ENCODE measurements around the gene ARHGEF38. TPM values are rescaled to one million over a fixed set of nuclear protein-coding genes. Genes with fewer than 3 reads are reported as not detected.
A peak's percentile ranks its signal among the peaks of the same experiment; 100 is the strongest.

Gene ARHGEF38
- total RNA-seq, 1 experiment from 2014 or later: not detected

GRCh38 chr4:105594099-105595010, 41.9 kb downstream of the ARHGEF38 start:
- intact Hi-C loops (cut with micrococcal nuclease): no loop called here
- Mint-ChIP-seq H3K27me3 (ENCODE audit: insufficient read depth, unreplicated experiment) (no peaks in the 10 kb centered on the region), H3K27ac (ENCODE audit: low read depth, unreplicated experiment) (no peak overlapping the region), H3K4me3 (ENCODE audit: unreplicated experiment) (no peak overlapping the region), H3K9me3 (ENCODE audit: unreplicated experiment) (no peaks in the 10 kb centered on the region), H3K36me3 (ENCODE audit: insufficient read depth, unreplicated experiment) (no peaks in the 10 kb centered on the region), H3K4me1 (ENCODE audit: insufficient read depth, unreplicated experiment) (peaks cover 5% of the 10 kb centered on the region)
- CTCF ChIA-PET: no interaction called here
- no peak for DNase-seq (ENCODE audit: unreplicated experiment)
- BruUV-seq (replicated peaks): no TSS peak
- no peak for TF ChIP-seq CTCF (IDR thresholded peaks at IDR 0.05; ENCODE audit: unreplicated experiment)
- POLR2A ChIA-PET: no interaction called here

GRCh38 chr4:105596684-105597083, 44.3 kb downstream of the ARHGEF38 start:
- no TSS peak for BruUV-seq (replicated peaks)
- Mint-ChIP-seq H3K27ac (ENCODE audit: low read depth, unreplicated experiment) (no peak overlapping the region), H3K4me3 (ENCODE audit: unreplicated experiment) (no peak overlapping the region)

GRCh38 chr4:105598052-105598451, 45.6 kb downstream of the ARHGEF38 start:
- Mint-ChIP-seq H3K4me3 (ENCODE audit: unreplicated experiment) (no peak overlapping the region), H3K9me3 (ENCODE audit: unreplicated experiment) (no peaks in the 10 kb centered on the region), H3K27ac (ENCODE audit: low read depth, unreplicated experiment) (no peak overlapping the region), H3K4me1 (ENCODE audit: insufficient read depth, unreplicated experiment) (peaks cover 5% of the 10 kb centered on the region), H3K27me3 (ENCODE audit: insufficient read depth, unreplicated experiment) (no peaks in the 10 kb centered on the region), H3K36me3 (ENCODE audit: insufficient read depth, unreplicated experiment) (no peaks in the 10 kb centered on the region)
- intact Hi-C loops (cut with micrococcal nuclease): no loop called here
- CTCF ChIA-PET: no interaction called here
- POLR2A ChIA-PET: no interaction called here
- DNase-seq (ENCODE audit: unreplicated experiment): no peak
- TF ChIP-seq CTCF (IDR thresholded peaks at IDR 0.05; ENCODE audit: unreplicated experiment): no peak
- BruUV-seq (replicated peaks): no TSS peak

More at GRCh38 chr4:105596684-105597083, 44.3 kb downstream of the ARHGEF38 start:
- no peaks in the 10 kb centered on the region for H3K27me3 Mint-ChIP-seq (ENCODE audit: insufficient read depth, unreplicated experiment)
- ChIA-PET CTCF (interaction anchor here (0.5 to 1.1 kb wide), 3 partner anchors 29 to 1963 kb away, joined by 3 to 4 read pairs (median 3); no protein-coding TSS in a partner anchor), POLR2A (no interaction called here)
- DNase-seq (ENCODE audit: unreplicated experiment): no peak
- intact Hi-C loops (cut with micrococcal nuclease): no loop called here
- no peaks in the 10 kb centered on the region for H3K9me3 Mint-ChIP-seq (ENCODE audit: unreplicated experiment)
- TF ChIP-seq CTCF (IDR thresholded peaks at IDR 0.05; ENCODE audit: unreplicated experiment): no peak
- H3K4me1 Mint-ChIP-seq (ENCODE audit: insufficient read depth, unreplicated experiment): peaks cover 5% of the 10 kb centered on the region
- no peaks in the 10 kb centered on the region for H3K36me3 Mint-ChIP-seq (ENCODE audit: insufficient read depth, unreplicated experiment)

- Mint-ChIP-seq H3K27ac (ENCODE audit: low read depth, unreplicated experiment) (no peak overlapping the region), H3K36me3 (ENCODE audit: insufficient read depth, unreplicated experiment) (no peaks in the 10 kb centered on the region), H3K4me3 (ENCODE audit: unreplicated experiment) (no peak overlapping the region), H3K27me3 (ENCODE audit: insufficient read depth, unreplicated experiment) (no peaks in the 10 kb centered on the region), H3K4me1 (ENCODE audit: insufficient read depth, unreplicated experiment) (peaks cover 5% of the 10 kb centered on the region), H3K9me3 (ENCODE audit: unreplicated experiment) (no peaks in the 10 kb centered on the region)
- peak; percentile 72 for DNase-seq (ENCODE audit: unreplicated experiment)
- TF ChIP-seq CTCF (IDR thresholded peaks at IDR 0.05; ENCODE audit: unreplicated experiment): no peak
- ChIA-PET CTCF (interaction anchor here (0.6 kb wide), 1 partner anchor 12 kb away, joined by 3 read pairs; no protein-coding TSS in a partner anchor), POLR2A (no interaction called here)
- no TSS peak for BruUV-seq (replicated peaks)
- intact Hi-C loops (cut with micrococcal nuclease): no loop called here
Measured at GRCh38 chr4:105598787-105599186, 46.4 kb downstream of the ARHGEF38 start.

Data from MCF 10A (cell line).